Stomach (tissue), 4 donors: Measurements from ENCODE around the gene UMPS.

Experiments
- EP300 ChIP-seq: sonication (generic); formaldehyde crosslinking; IDR thresholded peaks from one replicate; pipeline ENCODE4 v1.6.1; 2017; ENCODE audit warnings: antibody characterized with exemption
- POLR2A ChIP-seq, 4 donors: fragments of 450-650 bp; IDR thresholded peaks; one replicate each; pipeline ENCODE4 v1.6.1; 2016; ENCODE audit warnings: antibody characterized with exemption in 4 of 4, control low read depth in 2 of 4, mild to moderate bottlenecking in 1 of 4, moderate library complexity in 1 of 4
- TF ChIP-seq, protein P1 (sequence below), 7 experiments: fragments of 450-650 bp in 4 of 7; fragments of 200-600 bp in 3 of 7; sonication (generic) in 3 of 7; IDR thresholded peaks; one replicate each; pipeline ENCODE4 v1.5.1; 2016 to 2019; ENCODE audit warnings: antibody characterized with exemption in 7 of 7, control low read depth in 2 of 7, mild to moderate bottlenecking in 1 of 7

DNA sequence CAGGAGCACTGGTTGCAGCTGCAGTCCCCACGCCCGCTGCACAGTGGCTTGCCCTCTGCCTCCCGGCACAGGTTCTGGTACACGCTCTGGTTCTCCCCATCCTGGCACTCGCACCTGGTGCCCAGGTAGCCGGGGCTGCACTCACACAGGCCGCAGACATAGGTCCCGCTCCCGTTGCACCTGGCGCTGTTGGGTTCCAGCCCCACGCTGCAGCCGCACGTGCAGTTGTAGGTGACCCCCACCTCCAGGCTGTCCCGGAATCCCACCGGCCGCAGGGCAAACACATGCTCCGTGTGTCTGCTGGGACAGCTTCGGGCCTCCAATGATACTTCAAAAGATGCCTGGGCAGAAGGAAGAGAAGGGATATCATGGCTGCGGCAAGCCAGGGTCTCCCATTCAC, 66.2 kb downstream of the UMPS start:
- no peak for TF ChIP-seq EP300
- TF ChIP-seq, protein P1, sequence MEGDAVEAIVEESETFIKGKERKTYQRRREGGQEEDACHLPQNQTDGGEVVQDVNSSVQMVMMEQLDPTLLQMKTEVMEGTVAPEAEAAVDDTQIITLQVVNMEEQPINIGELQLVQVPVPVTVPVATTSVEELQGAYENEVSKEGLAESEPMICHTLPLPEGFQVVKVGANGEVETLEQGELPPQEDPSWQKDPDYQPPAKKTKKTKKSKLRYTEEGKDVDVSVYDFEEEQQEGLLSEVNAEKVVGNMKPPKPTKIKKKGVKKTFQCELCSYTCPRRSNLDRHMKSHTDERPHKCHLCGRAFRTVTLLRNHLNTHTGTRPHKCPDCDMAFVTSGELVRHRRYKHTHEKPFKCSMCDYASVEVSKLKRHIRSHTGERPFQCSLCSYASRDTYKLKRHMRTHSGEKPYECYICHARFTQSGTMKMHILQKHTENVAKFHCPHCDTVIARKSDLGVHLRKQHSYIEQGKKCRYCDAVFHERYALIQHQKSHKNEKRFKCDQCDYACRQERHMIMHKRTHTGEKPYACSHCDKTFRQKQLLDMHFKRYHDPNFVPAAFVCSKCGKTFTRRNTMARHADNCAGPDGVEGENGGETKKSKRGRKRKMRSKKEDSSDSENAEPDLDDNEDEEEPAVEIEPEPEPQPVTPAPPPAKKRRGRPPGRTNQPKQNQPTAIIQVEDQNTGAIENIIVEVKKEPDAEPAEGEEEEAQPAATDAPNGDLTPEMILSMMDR (IDR thresholded peaks at IDR 0.05) = no peak
- no peak for TF ChIP-seq POLR2A (IDR thresholded peaks at IDR 0.05)
